Measurements from ENCODE around the gene PPM1B.

- TF ChIP-seq CTCF (IDR thresholded peaks at IDR 0.05; ENCODE audit: borderline replicate concordance, extremely low read depth, low read length, poor library complexity, severe bottlenecking) (no peak), EZH2 (IDR thresholded peaks at IDR 0.05; ENCODE audit: borderline replicate concordance, low read depth, low read length, severe bottlenecking) (no peak)
Observed at GRCh38 chr2:44137872-44138551, 30.7 kb upstream of the PPM1B start.

Measured in DND-41 (cell line).